AG20443 (cell line): ENCODE data around the gene ABTB2.
"Not testable (repeated sequence)": the region's sequence is repeated elsewhere in the genome, so short reads cannot be mapped to it uniquely, and the experiment has no call there.

Experiments
- DNase-seq: peaks from one replicate; pipeline ENCODE4 v3.0.0; 2012; ENCODE audit warnings: low spot score, mixed read lengths

The ABTB2 gene

DNA sequence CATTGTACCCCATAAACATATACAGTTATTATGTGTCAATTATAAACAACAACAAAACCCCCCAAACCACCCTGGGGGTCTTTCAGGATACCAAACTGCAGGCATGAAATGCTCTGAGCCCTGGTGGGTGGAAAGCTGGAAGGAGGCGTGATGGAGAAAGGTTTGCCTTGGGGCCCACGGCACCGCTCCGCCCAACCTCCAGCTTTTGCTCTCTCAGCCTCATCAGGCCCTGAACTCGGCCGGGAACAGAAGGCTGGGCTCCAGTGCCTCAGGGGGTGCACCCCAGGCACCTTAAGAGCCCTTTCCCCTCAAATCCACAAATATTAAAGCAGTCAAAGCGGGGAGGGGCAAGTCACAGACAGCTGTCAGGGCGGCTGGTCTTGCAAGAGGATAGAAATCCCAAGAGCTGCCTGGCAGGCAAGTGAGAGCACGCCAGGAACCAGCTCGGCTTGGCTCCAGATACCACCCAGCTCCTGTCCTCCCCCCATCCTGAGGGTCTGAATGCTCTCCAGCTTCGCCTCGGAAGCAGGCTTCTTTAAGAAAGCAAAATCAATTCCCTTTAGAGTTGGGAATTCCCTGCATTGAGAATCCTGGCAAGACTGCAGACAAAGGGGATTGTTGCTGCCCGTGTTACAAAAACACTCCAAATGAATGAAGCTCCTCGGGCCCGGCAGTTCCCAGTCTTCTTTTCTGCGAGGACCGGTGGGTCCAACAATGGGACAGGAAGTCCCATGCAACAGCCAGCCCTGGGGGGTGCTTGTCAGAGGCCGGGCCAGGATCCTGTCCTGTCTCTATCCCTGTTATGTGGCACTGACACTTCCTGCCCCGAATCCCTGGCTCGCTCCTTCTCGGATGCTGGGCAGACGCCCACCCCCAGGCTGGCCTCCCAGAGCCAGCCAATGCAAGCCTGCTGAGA, 171.6 kb downstream of the ABTB2 start:
- DNase-seq = no peak

DNA sequence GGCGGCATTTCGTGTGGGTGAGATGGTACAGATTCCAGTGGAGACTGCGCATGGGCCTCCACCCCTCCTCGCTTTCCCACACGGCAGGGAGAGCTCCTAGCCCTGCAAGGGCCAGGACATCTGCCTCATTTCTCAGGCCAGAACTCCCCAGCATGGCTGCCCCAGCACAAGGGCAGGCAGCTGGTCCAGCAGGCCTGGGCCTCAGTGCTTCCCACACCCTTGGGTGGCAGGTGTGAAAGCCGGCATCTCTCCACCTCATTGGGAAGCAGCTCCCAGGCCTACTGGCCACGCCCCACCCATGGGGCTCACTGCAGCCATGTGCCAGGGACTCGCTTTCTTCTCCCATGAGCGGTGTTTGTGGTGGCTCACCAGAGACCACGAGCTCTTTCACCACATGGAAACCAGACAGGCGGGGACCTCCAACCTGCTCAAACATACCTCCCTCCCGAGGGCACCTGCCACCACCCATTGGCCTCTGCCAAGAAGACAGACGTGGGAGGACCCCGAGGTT, 173.2 kb downstream of the ABTB2 start:
- DNase-seq = no peak

DNA sequence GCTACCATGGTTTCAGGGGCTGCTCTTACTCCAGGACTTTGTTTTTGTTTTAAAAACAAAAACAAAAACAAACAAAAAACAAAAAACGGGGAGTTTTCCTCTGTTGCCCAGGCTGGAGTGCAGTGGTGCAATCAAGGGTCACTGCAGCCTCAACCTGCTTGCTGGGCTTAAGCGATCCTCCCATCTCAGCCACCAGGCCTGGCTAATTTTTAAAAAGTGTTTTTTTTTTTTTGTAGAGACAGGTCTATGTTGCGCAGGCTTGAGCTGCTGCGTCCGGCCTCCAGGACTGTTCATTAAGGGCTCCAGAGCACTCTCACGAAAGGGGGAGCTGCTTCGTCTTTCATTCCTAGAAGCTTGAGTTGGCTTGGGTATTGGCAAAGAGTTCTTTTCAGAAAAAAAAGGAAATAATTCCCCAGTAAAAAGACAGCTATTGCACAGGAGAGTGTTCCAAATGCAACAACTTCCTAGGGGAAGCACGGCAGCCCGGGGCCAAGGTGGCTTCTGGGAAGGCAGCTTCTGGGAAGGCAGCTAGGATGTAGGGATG, 173.9 kb downstream of the ABTB2 start:
- no peak for DNase-seq

DNA sequence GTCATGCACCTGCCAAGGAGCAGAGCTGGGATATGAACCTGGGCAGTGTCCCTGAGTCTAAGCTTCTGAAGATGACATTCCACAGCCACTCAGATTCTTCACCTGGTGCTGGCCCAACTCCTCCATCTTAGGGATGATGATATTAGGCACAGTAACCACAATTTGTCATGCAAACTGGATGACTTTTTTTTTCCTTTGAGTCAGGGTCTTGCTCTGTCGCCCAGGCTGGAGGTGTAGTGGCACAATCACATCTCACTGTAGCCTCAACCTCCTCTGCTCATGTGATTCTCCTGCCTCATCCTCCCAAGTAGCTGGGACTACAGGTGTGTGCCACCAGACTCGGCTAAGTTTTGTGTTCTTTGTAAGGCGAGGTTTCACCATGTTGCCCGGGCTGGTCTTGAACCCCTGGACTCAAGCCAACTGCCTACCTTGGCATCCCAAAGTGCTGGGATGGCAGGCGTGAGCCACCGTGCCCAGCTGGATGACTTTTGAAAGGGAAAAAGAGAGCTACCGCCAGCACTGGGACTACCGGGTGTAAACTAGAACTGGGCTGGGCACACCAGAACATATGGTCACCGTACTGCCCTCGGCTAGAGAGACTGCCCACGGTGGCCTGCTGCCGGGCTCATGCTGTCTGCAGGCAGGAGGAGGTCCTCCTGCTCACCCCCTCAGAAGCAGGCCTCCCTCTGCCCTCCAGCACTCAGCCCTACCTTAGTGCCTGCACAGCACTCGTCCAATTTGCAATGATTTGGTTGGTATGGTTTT, 174.7 kb downstream of the ABTB2 start:
- DNase-seq = no peak

DNA sequence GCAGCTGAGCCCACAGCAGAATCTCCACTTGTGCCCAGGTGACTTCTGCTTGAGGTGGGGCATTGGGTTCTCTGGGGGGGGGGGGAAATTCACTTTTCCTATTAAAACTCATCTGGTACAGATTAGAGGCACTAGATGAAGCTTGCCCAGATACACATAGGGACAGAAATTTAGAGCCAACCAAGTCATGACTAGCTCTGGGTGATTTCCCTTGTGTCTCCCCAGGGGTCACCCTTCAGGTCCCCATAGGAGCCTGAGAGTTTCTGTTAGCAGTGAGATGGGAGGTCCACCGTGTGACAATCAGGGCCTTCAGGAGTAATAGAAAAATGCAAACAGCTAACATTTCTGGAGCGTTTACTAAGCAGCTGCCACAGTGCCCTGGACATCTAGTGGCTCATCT, 175.4 kb downstream of the ABTB2 start:
- no peak for DNase-seq

DNA sequence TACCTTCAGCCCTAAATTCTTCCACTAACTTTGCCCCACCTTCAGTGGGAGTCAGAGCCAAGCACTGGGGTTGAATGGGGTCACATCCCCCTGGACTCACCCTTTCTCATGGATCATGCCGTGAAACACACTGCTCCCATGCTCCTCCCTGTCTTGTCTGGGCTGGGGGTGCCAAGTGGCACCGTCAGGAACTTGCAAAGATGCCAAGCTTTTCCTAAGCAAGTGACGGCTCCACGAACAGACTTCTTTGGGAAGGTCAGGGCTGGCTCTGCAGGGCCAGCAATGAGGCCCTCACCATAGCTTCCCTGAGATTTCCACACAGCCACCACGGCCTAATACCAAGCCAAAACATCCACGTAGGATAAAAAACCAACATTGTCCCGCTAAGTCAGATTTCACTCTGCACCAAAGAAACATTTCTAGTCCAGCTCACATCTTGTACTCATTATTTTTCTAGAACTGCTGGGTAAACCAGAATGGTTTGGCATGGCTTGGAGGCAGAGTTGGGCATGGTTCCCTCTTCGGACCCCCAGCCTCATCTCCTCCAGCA, 175.9 kb downstream of the ABTB2 start:
- DNase-seq = no peak

DNA sequence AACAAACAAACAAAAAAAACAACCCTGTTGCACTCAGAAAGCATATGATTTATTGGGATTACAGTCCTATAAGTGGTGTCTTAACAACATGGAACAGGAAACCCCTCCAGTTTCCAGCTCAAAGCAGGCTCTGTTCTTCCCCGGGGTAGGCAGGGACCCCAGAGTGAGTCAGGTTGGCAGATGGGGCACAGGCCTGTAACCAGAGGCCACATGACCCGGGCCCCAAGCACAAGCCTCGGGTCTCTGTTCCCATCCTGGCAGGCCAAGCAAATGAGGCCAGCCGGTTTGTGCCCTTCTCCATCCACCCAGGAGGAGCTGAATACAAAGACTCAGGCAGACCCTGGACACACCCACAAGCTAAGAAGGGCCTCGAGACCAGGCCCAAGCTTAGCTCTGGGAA, 176.6 kb downstream of the ABTB2 start:
- no peak for DNase-seq

DNA sequence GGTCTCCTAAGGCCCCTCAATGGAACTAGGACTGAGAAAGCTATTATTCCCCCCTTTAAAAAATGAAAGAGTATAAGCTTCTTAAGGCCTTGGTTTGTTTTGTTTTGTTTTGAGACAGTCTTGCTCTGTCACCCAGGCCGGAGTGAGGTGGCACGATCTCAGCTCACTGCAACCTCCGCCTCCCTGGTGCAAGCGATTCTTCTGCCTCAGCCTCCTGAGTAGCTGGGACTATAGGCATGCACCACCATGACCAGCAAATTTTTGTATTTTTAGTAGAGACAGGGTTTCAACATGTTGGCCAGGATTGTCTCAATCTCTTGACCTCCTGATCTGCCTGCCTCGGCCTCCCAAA, 177.0 kb downstream of the ABTB2 start:
- DNase-seq = not testable (repeated sequence)

DNA sequence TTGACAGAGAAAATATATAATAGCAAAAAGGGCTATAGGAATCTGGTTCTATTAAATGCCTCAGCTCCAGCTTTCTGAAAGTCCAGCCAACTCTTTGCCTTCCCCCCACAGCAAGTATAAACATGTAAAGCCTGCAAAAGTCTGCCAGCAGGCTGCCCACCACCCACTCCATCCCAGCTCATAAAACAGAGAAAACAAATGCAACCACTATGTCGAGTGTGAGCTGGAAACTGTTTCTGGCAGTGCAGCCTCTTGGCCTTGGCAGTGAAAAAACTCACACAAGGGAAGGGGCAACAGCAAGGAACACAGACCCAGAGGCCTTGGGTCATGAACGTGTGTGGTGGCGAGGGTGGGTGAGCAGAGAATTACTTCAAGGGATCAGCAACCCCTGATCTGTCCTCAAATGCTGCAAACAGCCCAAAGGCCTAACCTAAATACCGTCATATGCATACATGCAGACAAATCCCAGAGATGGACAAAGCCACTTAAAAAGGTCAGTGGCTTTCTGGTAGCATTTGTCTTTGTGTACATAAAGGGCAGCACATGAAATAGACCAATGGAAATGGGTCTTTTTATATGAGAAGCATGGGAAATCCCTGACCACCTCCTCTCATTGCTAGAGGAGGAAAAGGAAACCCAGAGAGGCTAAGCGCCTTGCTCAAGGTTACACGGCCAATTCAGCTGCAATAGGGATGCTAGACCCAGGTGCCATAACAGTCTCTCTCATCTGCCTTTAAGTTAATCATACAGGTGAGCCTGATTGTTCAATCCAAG, 177.6 kb downstream of the ABTB2 start:
- DNase-seq = no peak

DNA sequence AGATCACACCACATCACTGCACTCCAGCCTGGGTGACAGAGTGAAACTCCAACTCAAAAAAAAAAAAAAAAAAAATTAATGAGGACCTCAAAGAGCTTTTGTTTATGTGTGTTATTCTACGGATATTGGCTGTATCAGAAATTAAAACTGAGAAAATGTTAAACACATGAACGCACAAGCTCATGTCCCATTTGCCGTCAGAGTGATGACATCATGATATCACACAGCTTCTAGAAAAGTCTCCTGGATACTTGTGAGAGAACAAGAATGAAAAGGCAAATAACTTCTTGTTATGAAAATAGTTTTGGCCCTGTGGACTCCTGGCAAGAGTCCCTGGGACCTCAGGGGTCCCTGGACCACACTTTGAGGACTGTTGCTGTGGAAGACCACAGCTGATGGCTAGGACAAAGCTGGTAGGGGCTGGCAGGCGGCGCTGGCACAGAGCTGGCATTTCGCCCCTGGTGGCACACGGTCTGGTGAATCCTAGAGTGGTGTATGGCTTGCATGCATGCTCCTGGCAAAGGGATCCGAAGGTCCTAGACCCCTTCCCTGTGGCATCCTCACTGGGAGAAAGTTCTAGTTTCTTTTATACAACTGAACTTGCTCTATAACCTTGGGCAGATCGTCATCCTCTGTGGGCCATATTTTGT, 178.7 kb downstream of the ABTB2 start:
- DNase-seq = no peak

DNA sequence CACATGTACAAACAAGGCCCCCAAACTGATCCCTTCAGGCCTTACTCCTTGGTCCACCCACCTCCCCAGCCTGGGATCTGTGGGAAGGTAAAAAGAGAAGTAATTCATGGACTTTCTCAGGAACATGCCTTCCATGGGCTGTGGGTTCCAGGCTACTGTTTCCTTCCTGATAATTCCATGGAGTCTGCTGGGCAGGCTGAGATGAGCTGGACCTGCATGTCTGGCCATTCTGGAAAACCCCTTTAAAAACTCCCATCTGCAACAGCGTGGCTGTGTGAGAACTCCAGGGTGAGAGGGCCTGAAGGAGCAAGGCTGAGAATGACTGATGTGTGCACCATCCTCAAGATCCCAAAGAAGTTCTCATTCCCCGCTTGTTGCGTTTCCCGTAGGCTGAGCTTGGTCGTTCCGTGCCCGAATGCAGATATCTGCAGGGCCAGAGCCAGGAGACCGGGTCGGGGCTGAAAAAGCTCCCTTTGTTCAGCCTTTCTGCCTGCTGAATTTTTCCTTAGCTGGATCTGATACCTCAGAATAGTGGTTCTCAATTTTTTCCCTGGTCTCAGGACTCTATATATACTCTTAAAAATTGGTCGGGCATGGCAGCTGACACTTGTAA, 179.5 kb downstream of the ABTB2 start:
- no peak for DNase-seq

DNA sequence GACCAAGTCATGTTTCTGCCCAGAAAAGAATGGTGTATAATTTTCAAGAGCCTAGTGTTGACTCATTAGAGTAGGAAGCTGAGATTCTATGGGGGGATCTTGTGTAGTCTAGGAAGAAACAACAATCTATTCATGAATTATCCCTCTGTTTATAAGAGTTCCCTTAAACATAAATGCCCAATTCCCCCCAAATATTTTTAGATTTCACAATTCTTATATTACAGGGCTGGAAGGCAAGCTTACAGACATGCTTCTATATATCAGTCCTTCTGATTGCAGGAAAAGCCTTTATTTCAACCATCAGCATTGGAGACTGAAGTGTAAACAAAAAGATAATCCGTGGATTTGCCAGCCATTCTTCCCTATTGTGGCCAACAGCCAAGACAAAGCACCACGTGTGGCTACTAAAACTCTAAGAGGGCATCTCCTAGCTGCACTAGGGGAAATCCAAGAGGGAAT, 181.0 kb downstream of the ABTB2 start:
- DNase-seq = no peak

DNA sequence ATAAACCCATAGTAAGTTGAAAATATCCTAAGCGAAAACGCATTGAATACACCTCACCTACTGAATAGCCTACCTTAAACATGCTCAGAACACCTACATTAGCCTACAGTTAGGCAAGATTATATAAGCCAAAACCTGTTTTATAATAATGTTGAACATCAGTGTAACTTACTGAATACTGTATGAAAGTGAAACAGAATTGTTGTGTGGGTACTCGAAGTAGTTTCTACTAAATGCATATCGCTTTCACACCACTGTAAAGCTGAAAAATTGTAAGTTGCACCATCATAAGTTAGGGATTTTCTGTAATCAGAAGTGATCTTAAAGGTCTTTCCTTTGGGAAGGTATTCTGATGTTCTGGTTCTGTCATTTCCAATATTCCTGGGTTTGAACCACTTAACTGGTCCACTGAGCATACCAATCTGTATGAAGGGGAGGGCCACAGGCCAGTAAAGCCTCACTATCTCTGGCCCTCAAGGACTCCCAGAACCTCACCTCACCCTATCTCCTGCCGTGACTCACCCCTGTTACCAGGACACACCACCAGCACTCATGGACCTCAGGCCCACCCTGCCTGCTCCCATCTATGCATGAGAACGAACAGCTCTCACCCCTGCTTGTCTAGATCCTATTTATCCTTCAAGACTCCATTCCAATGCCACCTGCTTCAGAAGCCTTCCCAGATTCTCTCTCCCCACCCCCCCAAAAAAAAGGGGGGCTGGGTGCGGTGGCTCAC, 182.4 kb downstream of the ABTB2 start:
- DNase-seq = no peak

DNA sequence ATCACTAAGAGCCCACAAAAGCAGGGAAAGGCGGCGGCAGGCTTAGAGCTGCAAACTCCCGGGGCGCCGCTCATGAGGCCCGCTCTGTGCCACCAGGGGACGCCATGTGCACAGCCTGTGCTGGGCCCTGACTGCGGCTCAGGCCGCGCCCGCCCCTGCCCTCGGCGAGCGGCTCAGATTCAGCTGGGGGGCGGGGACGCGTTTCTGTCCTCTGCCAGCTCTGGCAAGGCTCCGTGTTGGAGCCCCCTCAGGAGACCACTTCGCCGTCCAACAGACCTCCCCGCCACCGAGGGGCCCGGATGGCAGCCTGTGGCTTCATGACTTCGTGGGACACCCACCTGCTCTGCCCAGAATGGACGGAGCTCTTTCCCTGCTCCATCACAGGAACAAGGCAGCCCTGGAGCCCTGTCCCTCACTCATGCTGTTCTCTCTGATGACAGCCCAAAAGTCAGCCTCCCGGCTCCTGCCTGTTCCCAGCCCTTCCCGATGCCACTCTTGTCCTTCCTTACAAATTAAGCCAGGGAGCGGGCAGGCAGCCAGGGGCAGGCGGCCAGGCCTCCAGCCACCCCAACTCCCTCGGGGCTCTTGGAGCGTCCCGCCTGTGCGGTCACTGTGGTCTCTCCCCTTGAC, 183.3 kb downstream of the ABTB2 start:
- peak; percentile 96 for DNase-seq

DNA sequence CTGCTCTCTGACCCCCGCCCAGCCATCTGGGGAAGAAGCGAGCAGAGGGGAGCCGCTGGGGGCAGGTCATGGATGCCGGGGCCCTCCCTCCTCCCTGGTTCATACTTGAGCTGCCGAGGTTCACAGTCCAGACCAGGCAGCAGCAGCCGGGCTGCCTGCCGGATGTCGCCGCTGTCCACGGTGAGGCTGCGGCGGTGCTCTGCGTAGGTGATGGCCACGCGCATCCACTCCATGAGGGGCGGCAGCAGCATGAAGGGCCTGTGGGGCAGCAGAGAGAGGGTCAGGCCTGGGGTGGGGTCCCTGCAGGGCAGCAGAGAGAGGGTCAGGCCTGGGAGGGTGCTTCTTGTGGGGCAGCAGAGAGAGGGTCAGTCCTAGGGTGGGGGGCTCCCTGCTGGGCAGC, 184.8 kb downstream of the ABTB2 start:
- DNase-seq = no peak

DNA sequence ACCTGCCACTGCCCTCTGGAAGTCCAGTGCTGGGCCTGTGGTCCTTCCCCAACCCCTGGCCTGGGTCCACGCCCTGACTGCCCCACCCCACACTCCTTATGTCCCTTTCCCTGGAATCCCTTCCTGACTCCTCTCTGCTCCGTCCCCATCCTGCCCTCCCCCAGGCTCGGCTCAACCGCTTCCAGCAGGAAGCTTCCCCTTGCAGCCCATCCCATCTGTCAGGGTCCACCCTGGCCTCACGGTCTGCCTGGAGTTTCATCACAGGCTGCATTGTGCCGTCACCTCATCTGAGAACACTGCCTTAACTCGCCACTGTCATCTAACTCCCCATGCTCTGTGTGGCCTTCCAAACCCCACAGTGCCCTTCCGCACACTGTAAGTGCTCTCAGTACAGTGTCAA, 188.1 kb downstream of the ABTB2 start:
- no peak for DNase-seq

DNA sequence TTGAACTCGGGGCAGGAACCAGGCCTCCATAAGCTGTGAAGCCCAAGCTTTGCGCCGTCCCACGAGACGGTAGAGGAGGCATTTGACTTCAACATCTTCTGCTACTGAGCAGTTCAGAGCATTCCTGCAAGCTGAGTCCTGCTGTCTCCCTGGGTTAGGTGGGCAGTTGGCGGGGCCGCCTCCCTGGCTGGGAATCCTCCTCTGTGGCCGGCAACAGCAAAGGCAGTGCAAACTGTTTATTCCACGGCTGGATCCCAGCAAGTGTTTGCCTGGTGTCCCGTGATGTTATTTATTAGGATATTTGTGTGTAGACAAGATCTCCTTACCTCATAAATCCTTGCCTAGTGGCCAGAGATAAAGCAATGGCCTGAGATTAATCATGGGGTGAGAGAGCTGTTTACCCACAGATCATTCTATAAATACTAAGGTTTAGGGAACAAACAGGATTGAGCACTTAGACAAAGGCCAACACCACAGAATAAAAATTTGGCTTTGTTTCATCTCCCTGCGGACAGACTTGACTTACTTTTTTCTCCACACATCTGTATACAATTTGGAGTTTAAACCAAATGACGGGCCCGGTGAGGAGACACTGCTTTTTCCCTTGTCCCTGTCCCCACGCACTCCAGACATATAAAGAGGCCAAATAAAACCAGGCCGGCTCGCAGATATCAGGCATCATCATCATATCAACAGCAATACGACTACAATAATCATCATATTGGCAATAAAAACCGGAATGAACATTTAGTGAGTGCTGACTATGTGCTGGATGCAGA, 189.0 kb downstream of the ABTB2 start:
- no peak for DNase-seq

DNA sequence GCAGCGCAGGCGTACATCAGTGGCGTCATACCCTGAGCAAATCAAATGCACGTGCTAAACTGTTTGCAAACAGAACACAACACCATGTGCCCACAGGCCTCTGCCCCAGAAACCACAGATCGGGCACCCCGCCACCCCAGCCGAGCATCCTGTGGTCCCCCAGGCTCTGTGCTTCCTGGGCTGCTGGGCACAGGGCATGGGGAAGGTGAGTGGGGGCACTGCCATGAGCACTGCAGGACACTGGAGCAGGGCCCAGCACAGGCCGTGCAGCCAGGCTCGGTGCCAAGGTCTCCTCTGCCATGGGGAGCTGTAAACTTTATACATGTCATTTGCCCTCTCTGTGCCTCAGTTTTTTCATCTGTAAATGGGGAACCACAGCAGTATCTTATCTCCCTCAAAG, 189.8 kb downstream of the ABTB2 start:
- DNase-seq = no peak
